Mesothelial cell of epicardium (in vitro differentiated cells): ENCODE data around the gene ASH1L. TPM values are rescaled to one million over a fixed set of nuclear protein-coding genes. Genes with fewer than 3 reads are reported as not detected.
"Not testable (repeated sequence)": the region's sequence is repeated elsewhere in the genome, so short reads cannot be mapped to it uniquely, and the experiment has no call there.

ENCODE experiments used
- DNase-seq, 2 experiments: peaks; one replicate each; pipeline ENCODE4 v3.0.0; 2021; ENCODE audit warnings: low spot score in 2 of 2; ENCODE audit not compliant: unreplicated experiment in 2 of 2
- H3K27ac Mint-ChIP-seq: 2 replicates; pipeline ENCODE4 v1.8.0; 2021; ENCODE audit warnings: mixed read lengths
- H3K27me3 Mint-ChIP-seq: 2 replicates; pipeline ENCODE4 v1.8.0; 2021; ENCODE audit warnings: low read depth, mixed read lengths
- H3K36me3 Mint-ChIP-seq: 2 replicates; pipeline ENCODE4 v1.8.0; 2021; ENCODE audit warnings: mixed read lengths
- H3K4me1 Mint-ChIP-seq: 2 replicates; pipeline ENCODE4 v1.8.0; 2021; ENCODE audit warnings: mixed read lengths
- H3K4me3 Mint-ChIP-seq: 2 replicates; pipeline ENCODE4 v1.8.0; 2021; ENCODE audit warnings: mild to moderate bottlenecking, moderate library complexity, mixed read lengths
- H3K9me3 Mint-ChIP-seq: 2 replicates; pipeline ENCODE4 v1.8.0; 2021; ENCODE audit warnings: mixed read lengths
- CTCF ChIP-seq: fragments of 200-600 bp; sonication (generic); IDR thresholded peaks from one replicate; pipeline ENCODE4 v1.5.0; 2021; ENCODE audit warnings: antibody characterized with exemption; ENCODE audit not compliant: unreplicated experiment
- total RNA-seq: library from RNA; stranded (reverse); gene quantifications from 3 replicates; pipeline ENCODE4 v1.2.1, GENCODE V29; 2021

ASH1L gene
- 84.5 to 87.9 TPM (median 87.7 TPM) in 3 replicates for total RNA-seq

DNA sequence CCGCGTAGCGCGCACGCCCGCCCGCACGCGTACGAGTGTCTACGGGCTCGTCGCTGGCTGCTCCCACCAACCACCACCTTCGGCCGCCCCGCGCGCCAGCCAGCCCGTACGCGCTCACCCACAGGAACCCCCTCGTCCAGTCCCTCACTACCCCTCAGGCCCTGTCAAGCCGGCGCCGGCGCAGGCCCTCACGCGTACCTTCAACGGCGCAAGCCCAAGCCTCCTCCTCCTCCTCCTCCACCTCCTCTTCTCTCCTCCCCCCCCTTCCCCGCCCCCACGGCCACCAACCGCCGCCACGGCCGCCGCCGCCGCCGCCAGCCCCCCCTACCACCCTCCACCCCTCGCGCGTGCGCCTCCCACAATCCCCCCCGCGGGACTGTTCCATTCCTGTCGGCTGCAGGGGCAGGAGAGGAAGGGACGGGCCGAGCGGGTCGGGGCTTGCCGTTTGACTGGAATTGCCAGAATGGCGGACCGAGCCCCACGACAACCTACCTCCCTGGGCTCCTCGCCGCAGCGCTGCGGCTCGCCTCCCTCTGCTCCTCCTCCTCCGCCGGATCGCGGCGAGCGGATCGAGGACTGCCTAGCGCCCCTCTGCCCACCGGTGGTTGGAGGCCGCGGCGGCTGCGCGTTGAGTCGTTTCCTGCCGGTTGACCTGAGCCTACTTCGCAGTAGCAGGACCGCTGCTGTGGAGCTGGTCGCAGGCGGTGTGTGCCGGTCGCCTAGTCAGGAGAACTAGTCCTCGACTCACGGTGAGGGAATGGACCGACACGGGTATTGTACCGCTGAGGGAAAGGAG, at the start of gene ASH1L:
Gene ASH1L (minus strand): TSS at position 223 of the 796 bp plus-strand sequence. CDS start 41,284 bp downstream, outside the sequence.
- Mint-ChIP-seq H3K36me3 (peaks cover 2% of the 10 kb centered on the region), H3K27ac (peak within 1 kb of the TSS; percentile 99), H3K9me3 (no peaks in the 10 kb centered on the region), H3K4me1 (peaks cover 23% of the 10 kb centered on the region), H3K27me3 (no peaks in the 10 kb centered on the region), H3K4me3 (peak within 1 kb of the TSS; percentile 98)
- TF ChIP-seq CTCF = no peak
- peak; percentile 90 for DNase-seq

DNA sequence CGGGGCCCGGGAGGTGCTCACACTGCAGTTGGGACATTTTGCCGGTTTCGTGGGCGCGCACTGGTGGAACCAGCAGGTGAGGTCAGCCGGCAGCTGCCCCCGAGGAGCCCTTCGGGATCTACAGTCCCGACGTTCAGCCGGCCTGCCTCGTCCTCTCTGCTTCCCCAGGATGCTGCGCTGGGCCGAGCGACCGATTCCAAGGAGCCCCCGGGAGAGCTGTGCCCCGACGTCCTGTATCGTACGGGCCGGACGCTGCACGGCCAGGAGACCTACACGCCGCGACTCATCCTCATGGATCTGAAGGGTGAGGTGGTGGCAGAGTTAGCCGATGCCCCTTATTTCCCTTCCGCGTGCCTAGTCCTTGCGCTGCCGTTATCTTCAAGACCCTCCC, 47.6 kb upstream of the ASH1L start:
- H3K27ac Mint-ChIP-seq, H3K9me3 Mint-ChIP-seq, DNase-seq, H3K27me3 Mint-ChIP-seq, H3K4me1 Mint-ChIP-seq: not testable (repeated sequence)
- Mint-ChIP-seq H3K36me3 (peaks cover 12% of the 10 kb centered on the region), H3K4me3 (peak overlapping the region; percentile 86)

DNA sequence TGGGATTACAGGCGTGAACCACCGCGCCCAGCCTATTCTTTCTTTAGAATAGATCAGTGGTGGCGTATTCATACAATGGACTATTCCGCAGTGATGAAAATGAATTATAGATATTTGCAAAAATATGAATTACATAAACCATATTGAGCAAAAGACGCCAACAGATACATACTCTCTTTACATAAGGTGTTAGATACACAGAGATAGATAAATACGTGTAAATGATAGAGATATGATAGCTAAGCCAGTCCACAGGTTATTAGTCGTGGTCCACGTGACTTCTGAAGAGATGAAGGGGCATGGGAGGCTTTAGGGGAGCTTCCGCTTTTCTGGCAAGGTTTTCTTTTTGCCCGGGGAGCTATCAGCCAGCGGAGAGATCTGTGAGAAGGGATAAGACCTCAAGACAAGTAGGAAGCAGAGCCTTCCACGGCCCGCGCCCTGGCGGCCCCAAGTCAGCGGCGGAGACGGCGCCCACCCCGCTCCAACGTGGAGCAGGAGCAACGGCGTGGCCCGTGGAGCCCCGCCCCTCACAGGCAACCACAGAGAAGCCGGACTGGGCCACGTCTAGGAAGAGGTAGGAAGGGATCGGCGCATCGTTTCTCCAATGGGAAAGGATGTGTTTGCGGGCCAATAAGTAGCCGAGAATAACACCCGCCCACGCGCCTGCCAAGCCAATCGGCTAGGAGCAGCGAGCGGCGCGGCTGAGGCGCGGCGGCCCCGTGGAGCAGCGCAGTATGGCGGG, 47.1 kb upstream of the ASH1L start, which contains the start of gene MSTO1:
Gene MSTO1 (plus strand): TSS at position 704 of the 742 bp plus-strand sequence. CDS start 31 bp downstream, at position 735.
- H3K4me3 Mint-ChIP-seq = peak within 1 kb of the TSS; percentile 86
- peaks cover 5% of the 10 kb centered on the region for H3K4me1 Mint-ChIP-seq
- no peaks in the 10 kb centered on the region for H3K27me3 Mint-ChIP-seq
- H3K9me3 Mint-ChIP-seq = no peaks in the 10 kb centered on the region
- H3K27ac Mint-ChIP-seq = peak within 1 kb of the TSS; percentile 94
- TF ChIP-seq CTCF = no peak
- peak; percentile 85 to 93 for DNase-seq
- H3K36me3 Mint-ChIP-seq = peaks cover 10% of the 10 kb centered on the region

- Mint-ChIP-seq H3K9me3 (no peaks in the 10 kb centered on the region), H3K4me3 (no peak overlapping the region), H3K27ac (no peak overlapping the region), H3K4me1 (peaks cover 5% of the 10 kb centered on the region), H3K27me3 (no peaks in the 10 kb centered on the region), H3K36me3 (peaks cover 8% of the 10 kb centered on the region)
- no peak for TF ChIP-seq CTCF
- no peak for DNase-seq
Observed at GRCh38 chr1:155608888-155609225, 46.3 kb upstream of the ASH1L start.

DNA sequence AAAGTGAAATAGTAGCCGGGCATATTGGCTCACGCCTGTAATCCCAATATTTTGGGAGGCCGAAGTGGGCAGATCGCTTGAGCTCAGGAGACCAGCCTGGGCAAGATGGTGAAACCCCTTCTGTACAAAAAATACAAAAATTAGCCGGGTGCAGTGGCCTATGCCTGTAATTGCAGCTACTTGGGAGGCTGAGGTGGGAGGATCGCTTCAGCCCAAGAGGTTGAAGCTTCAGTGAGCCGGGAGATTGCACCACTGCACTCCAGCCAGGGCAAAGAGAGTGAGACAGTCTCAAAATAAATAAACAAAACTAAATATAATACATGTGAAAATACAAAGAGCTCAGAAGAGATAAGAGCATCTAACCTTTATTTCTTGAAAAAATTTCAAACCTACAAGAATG, 45.1 kb upstream of the ASH1L start:
- TF ChIP-seq CTCF = no peak
- peaks cover 3% of the 10 kb centered on the region for H3K36me3 Mint-ChIP-seq
- no peak overlapping the region for H3K27ac Mint-ChIP-seq
- H3K27me3 Mint-ChIP-seq = no peaks in the 10 kb centered on the region
- peaks cover 5% of the 10 kb centered on the region for H3K4me1 Mint-ChIP-seq
- H3K4me3 Mint-ChIP-seq = no peak overlapping the region
- H3K9me3 Mint-ChIP-seq = no peaks in the 10 kb centered on the region
- no peak for DNase-seq

GRCh38 chr1:155599828-155600572, 37.4 kb upstream of the ASH1L start:
- DNase-seq, H3K9me3 Mint-ChIP-seq: not testable (repeated sequence)
- peak overlapping the region; percentile 44 for H3K4me3 Mint-ChIP-seq

More at GRCh38 chr1:155599828-155600572, 37.4 kb upstream of the ASH1L start:
- peaks cover 24% of the 10 kb centered on the region for H3K4me1 Mint-ChIP-seq
- H3K27me3 Mint-ChIP-seq, H3K36me3 Mint-ChIP-seq: not testable (repeated sequence)
- H3K27ac Mint-ChIP-seq = peak overlapping the region; percentile 97
